GM23338 (cell line): ENCODE measurements around the gene C1QTNF4. TPM values are rescaled to one million over a fixed set of nuclear protein-coding genes. Genes with fewer than 3 reads are reported as not detected.

Experiments used
- ATAC-seq: fragments of 200-7000 bp; cut with Tn5 transposase; 3 replicates; pipeline ENCODE4 v1.9.1; 2020
- DNase-seq: peaks from one replicate; pipeline ENCODE4 v3.0.0-alpha.2; 2015; ENCODE audit warnings: low spot score
- H2AFZ ChIP-seq: fragments of 200-600 bp; sonication (generic); 2 replicates; pipeline ENCODE4 v1.8.0; 2016; ENCODE audit warnings: antibody characterized with exemption, mild to moderate bottlenecking, moderate library complexity
- H3F3A ChIP-seq: fragments of 200-600 bp; sonication (generic); replicated peaks from 2 replicates; pipeline ENCODE4 v1.8.0; 2017; ENCODE audit warnings: antibody characterized with exemption, mixed run types, low read depth
- H3K27ac ChIP-seq: fragments of 200-600 bp; sonication (generic); 2 replicates; pipeline ENCODE4 v1.6.1; 2016; ENCODE audit warnings: low read depth
- H3K27me3 ChIP-seq: fragments of 200-600 bp; sonication (generic); 2 replicates; pipeline ENCODE4 v1.8.0; 2016; ENCODE audit warnings: mild to moderate bottlenecking, mixed run types, moderate library complexity; ENCODE audit not compliant: insufficient read depth
- H3K36me3 ChIP-seq: fragments of 200-600 bp; sonication (generic); 2 replicates; pipeline ENCODE4 v1.8.0; 2016; ENCODE audit warnings: mild to moderate bottlenecking; ENCODE audit not compliant: insufficient read depth
- H3K4me1 ChIP-seq: fragments of 200-600 bp; sonication (generic); 2 replicates; pipeline ENCODE4 v1.8.0; 2016; ENCODE audit warnings: mild to moderate bottlenecking, moderate library complexity; ENCODE audit not compliant: insufficient read depth
- H3K4me2 ChIP-seq: fragments of 200-600 bp; sonication (generic); 2 replicates; pipeline ENCODE4 v1.7.1; 2017; ENCODE audit warnings: mixed run types
- H3K4me3 ChIP-seq: fragments of 200-600 bp; sonication (generic); 2 replicates; pipeline ENCODE4 v1.6.1; 2016; ENCODE audit warnings: mixed run types
- H3K79me2 ChIP-seq: fragments of 200-600 bp; sonication (generic); replicated peaks from 2 replicates; pipeline ENCODE4 v1.8.0; 2017; ENCODE audit warnings: mild to moderate bottlenecking; ENCODE audit not compliant: insufficient read depth
- H3K9me2 ChIP-seq: fragments of 200-600 bp; sonication (generic); 2 replicates; pipeline ENCODE4 v1.8.0; 2017; ENCODE audit not compliant: insufficient read depth
- H4K20me1 ChIP-seq: fragments of 200-600 bp; sonication (generic); replicated peaks from 2 replicates; pipeline ENCODE4 v1.8.0; 2017; ENCODE audit warnings: mild to moderate bottlenecking; ENCODE audit not compliant: insufficient read depth
- H3K27ac Mint-ChIP-seq: 2 replicates; pipeline ENCODE4 v1.8.0; 2020; ENCODE audit warnings: inconsistent platforms, mild to moderate bottlenecking, moderate library complexity, mixed read lengths
- H3K27me3 Mint-ChIP-seq: 3 replicates; pipeline ENCODE4 v1.8.0; 2022; ENCODE audit warnings: low read depth, mild to moderate bottlenecking, moderate library complexity, mixed read lengths, inconsistent platforms; ENCODE audit not compliant: insufficient read depth, poor library complexity
- H3K36me3 Mint-ChIP-seq: 3 replicates; pipeline ENCODE4 v1.8.0; 2021; ENCODE audit warnings: low read depth, mild to moderate bottlenecking, inconsistent platforms, moderate library complexity, mixed read lengths
- H3K4me1 Mint-ChIP-seq: 3 replicates; pipeline ENCODE4 v1.8.0; 2020; ENCODE audit warnings: mild to moderate bottlenecking, inconsistent platforms, mixed read lengths
- H3K4me3 Mint-ChIP-seq: 3 replicates; pipeline ENCODE4 v1.8.0; 2021; ENCODE audit warnings: moderate library complexity, mild to moderate bottlenecking, inconsistent platforms, mixed read lengths
- H3K9me3 Mint-ChIP-seq: 3 replicates; pipeline ENCODE4 v1.8.0; 2020; ENCODE audit warnings: moderate library complexity, mild to moderate bottlenecking, inconsistent platforms, mixed read lengths
- CTCF ChIP-seq, 2 experiments: fragments of 200-600 bp in 1 of 2; sonication (generic) in 1 of 2; conservative IDR thresholded peaks; 2 replicates each; pipeline versions ENCODE4 v1.5.1 to v1.6.1; 2016 to 2017; ENCODE audit warnings: antibody characterized with exemption in 2 of 2, low read depth in 2 of 2, mild to moderate bottlenecking in 2 of 2, moderate library complexity in 1 of 2
- ETS1 ChIP-seq: IDR thresholded peaks from 2 replicates; pipeline ENCODE4 v1.6.1; 2016; ENCODE audit warnings: antibody characterized with exemption
- EZH2 ChIP-seq: fragments of 200-600 bp; sonication (generic); IDR thresholded peaks from one replicate; pipeline ENCODE4 v1.8.0; 2017; ENCODE audit warnings: antibody characterized with exemption, mild to moderate bottlenecking, low read depth; ENCODE audit not compliant: unreplicated experiment
- EZH2phosphoT487 ChIP-seq: fragments of 200-600 bp; sonication (generic); IDR thresholded peaks from one replicate; pipeline ENCODE4 v1.8.1; 2018; ENCODE audit warnings: antibody characterized with exemption; ENCODE audit not compliant: unreplicated experiment
- JUNB ChIP-seq: IDR thresholded peaks from one replicate; pipeline ENCODE4 v1.6.1; 2016; ENCODE audit warnings: antibody characterized with exemption; ENCODE audit not compliant: unreplicated experiment
- NANOG ChIP-seq: IDR thresholded peaks from 2 replicates; pipeline ENCODE4 v1.6.1; 2016; ENCODE audit warnings: antibody characterized with exemption, borderline replicate concordance
- POLR2AphosphoS5 ChIP-seq: IDR thresholded peaks from 2 replicates; pipeline ENCODE4 v1.6.1; 2016; ENCODE audit warnings: antibody characterized with exemption, low read depth
- STAT1 ChIP-seq: IDR thresholded peaks from one replicate; pipeline ENCODE4 v1.6.1; 2016; ENCODE audit warnings: antibody characterized with exemption; ENCODE audit not compliant: unreplicated experiment
- ZNF114 ChIP-seq: fragments of 250-450 bp; sonication (Bioruptor Pico); IDR thresholded peaks from 2 replicates; pipeline ENCODE4 v1.5.0; 2020; ENCODE audit warnings: mild to moderate bottlenecking, moderate library complexity
- ZNF331 ChIP-seq: fragments of 250-450 bp; sonication (Bioruptor Pico); IDR thresholded peaks from 2 replicates; pipeline ENCODE4 v1.5.0; 2020; ENCODE audit warnings: low read depth, mild to moderate bottlenecking, moderate library complexity
- ZNF462 ChIP-seq: fragments of 250-450 bp; sonication (Bioruptor Pico); IDR thresholded peaks from 2 replicates; pipeline ENCODE4 v1.5.0; 2020; ENCODE audit warnings: mild to moderate bottlenecking, moderate library complexity
- polyA plus RNA-seq: library from polyadenylated mRNA; unstranded; fragments of >200 nt; fragmentation: Nextera tagmentation; extraction: Ambion mirVana; gene quantifications from 2 replicates; pipeline ENCODE4 v1.2.1, GENCODE V29; 2016
- total RNA-seq: library from RNA; depleted of rRNA; stranded (reverse); fragments of >200 nt; shearing (Covaris generic); gene quantifications from 2 replicates; pipeline ENCODE4 v1.2.3, GENCODE V29; 2014
- TF ChIP-seq, protein P1 (sequence below): IDR thresholded peaks from one replicate; pipeline ENCODE4 v1.6.1; 2018; ENCODE audit warnings: antibody characterized with exemption; ENCODE audit not compliant: unreplicated experiment

Gene C1QTNF4
- total and polyA plus RNA-seq, 2 experiments from 2014 or later, result 5.2 to 6.6 TPM

- DNase-seq, result no peak
- no peak overlapping the region for H3K27ac Mint-ChIP-seq
Measured at GRCh38 chr11:47587723-47588326, 6.4 kb downstream of the C1QTNF4 start.

More at GRCh38 chr11:47587723-47588326, 6.4 kb downstream of the C1QTNF4 start:
- H4K20me1 ChIP-seq, result no peaks in the 10 kb centered on the region; the same call in 1 of the 2 replicates
- H3K27me3 ChIP-seq, result peaks cover 36% of the 10 kb centered on the region
- peaks cover 34% of the 10 kb centered on the region for H3K27me3 Mint-ChIP-seq
- H3K9me3 Mint-ChIP-seq, result no peaks in the 10 kb centered on the region
- no peak for ATAC-seq
- no peak overlapping the region for H2AFZ ChIP-seq
- no peak overlapping the region for H3K27ac ChIP-seq
- H3K36me3 Mint-ChIP-seq, result peaks cover 26% of the 10 kb centered on the region
- peaks cover 11% of the 10 kb centered on the region; the same call in 2 of the 3 replicates for H3K4me1 Mint-ChIP-seq
- no peak overlapping the region for H3K4me2 ChIP-seq
- no peak overlapping the region for H3K4me3 ChIP-seq
- H3K79me2 ChIP-seq, result no peaks in the 10 kb centered on the region
- 0 out of 2 replicates have a peak, but pooled peaks cover 6% of the 10 kb centered on the region for H3K9me2 ChIP-seq
- TF ChIP-seq, protein P1, sequence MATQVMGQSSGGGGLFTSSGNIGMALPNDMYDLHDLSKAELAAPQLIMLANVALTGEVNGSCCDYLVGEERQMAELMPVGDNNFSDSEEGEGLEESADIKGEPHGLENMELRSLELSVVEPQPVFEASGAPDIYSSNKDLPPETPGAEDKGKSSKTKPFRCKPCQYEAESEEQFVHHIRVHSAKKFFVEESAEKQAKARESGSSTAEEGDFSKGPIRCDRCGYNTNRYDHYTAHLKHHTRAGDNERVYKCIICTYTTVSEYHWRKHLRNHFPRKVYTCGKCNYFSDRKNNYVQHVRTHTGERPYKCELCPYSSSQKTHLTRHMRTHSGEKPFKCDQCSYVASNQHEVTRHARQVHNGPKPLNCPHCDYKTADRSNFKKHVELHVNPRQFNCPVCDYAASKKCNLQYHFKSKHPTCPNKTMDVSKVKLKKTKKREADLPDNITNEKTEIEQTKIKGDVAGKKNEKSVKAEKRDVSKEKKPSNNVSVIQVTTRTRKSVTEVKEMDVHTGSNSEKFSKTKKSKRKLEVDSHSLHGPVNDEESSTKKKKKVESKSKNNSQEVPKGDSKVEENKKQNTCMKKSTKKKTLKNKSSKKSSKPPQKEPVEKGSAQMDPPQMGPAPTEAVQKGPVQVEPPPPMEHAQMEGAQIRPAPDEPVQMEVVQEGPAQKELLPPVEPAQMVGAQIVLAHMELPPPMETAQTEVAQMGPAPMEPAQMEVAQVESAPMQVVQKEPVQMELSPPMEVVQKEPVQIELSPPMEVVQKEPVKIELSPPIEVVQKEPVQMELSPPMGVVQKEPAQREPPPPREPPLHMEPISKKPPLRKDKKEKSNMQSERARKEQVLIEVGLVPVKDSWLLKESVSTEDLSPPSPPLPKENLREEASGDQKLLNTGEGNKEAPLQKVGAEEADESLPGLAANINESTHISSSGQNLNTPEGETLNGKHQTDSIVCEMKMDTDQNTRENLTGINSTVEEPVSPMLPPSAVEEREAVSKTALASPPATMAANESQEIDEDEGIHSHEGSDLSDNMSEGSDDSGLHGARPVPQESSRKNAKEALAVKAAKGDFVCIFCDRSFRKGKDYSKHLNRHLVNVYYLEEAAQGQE, result no peak
- TF ChIP-seq NANOG (no peak), CTCF (conservative IDR thresholded peaks at IDR 0.05; ENCODE audit: low read depth in 2 of 2) (no peak), ETS1 (no peak), STAT1 (no peak), EZH2phosphoT487 (no peak), EZH2 (no peak), JUNB (no peak), ZNF462 (CRISPR knock-in tag) (no peak), ZNF114 (CRISPR knock-in tag) (no peak), POLR2AphosphoS5 (no peak), ZNF331 (no peak)
- H3F3A ChIP-seq, result no peaks in the 10 kb centered on the region
- H3K4me1 ChIP-seq, result peaks cover 11% of the 10 kb centered on the region
- H3K36me3 ChIP-seq, result no peaks in the 10 kb centered on the region
- no peak overlapping the region for H3K4me3 Mint-ChIP-seq
